ENCODE results near the gene NLK.

- TF ChIP-seq CTCF (IDR thresholded peaks at IDR 0.05) (no peak), RELA (CRISPR knock-in tag; IDR thresholded peaks at IDR 0.05; ENCODE audit: borderline replicate concordance) (no peak), ATF1 (CRISPR knock-in tag; IDR thresholded peaks at IDR 0.05) (no peak), ELF4 (CRISPR knock-in tag; IDR thresholded peaks at IDR 0.05; ENCODE audit: low read depth) (no peak), ARID4B (CRISPR knock-in tag; IDR thresholded peaks at IDR 0.05; ENCODE audit: borderline replicate concordance) (no peak), SP1 (CRISPR knock-in tag; conservative IDR thresholded peaks at IDR 0.05) (no peak), ZNF512 (CRISPR knock-in tag; IDR thresholded peaks at IDR 0.05; ENCODE audit: borderline replicate concordance) (no peak), SMAD3 (CRISPR knock-in tag; IDR thresholded peaks at IDR 0.05; ENCODE audit: borderline replicate concordance) (no peak), ZBTB43 (CRISPR knock-in tag; IDR thresholded peaks at IDR 0.05) (no peak), FOXK1 (CRISPR knock-in tag; IDR thresholded peaks at IDR 0.05) (no peak), USF1 (CRISPR knock-in tag; IDR thresholded peaks at IDR 0.05) (no peak), ATF2 (CRISPR knock-in tag; IDR thresholded peaks at IDR 0.05; ENCODE audit: borderline replicate concordance, low read depth) (no peak), TEAD4 (CRISPR knock-in tag; IDR thresholded peaks at IDR 0.05) (no peak), ZBTB21 (CRISPR knock-in tag; IDR thresholded peaks at IDR 0.05; ENCODE audit: borderline replicate concordance) (no peak)
These were observed 179.4 kb downstream of the NLK start for GRCh38 chr17:28221751-28222414.
